OCI-LY3 (cell line): ENCODE data around the gene KAT8.

Experiments used
- H2AFZ ChIP-seq: fragments of 200-600, 300-600 bp; shearing (Covaris generic); 2 replicates; pipeline ENCODE4 v1.6.0; 2014; ENCODE audit warnings: antibody characterized with exemption, low read depth, low read length
- H3K27ac ChIP-seq: fragments of 200-600, 300-600 bp; sonication (generic); 2 replicates; pipeline ENCODE4 v1.5.1; 2014; ENCODE audit warnings: mild to moderate bottlenecking, low read length, moderate library complexity, mixed read lengths
- H3K27me3 ChIP-seq: fragments of 200-600, 300-600 bp; sonication (generic); 2 replicates; pipeline ENCODE4 v1.6.1; 2014; ENCODE audit warnings: low read depth, low read length, mixed read lengths
- H3K36me3 ChIP-seq: fragments of 200-600, 300-600 bp; sonication (generic); replicated peaks from 2 replicates; pipeline ENCODE3; 2014; ENCODE audit warnings: low read depth, low read length, mixed read lengths
- H3K4me1 ChIP-seq: fragments of 300-600, 200-600 bp; sonication (generic); 2 replicates; pipeline ENCODE4 v1.6.1; 2014; ENCODE audit warnings: low read length, mixed read lengths
- H3K4me2 ChIP-seq: fragments of 200-600, 300-600 bp; sonication (generic); 2 replicates; pipeline ENCODE4 v1.6.1; 2014; ENCODE audit warnings: low read length, mixed read lengths
- H3K4me3 ChIP-seq: fragments of 300-600, 200-600 bp; sonication (generic); 2 replicates; pipeline ENCODE4 v1.5.1; 2014; ENCODE audit warnings: antibody characterized with exemption, mild to moderate bottlenecking, low read length, moderate library complexity
- H3K79me2 ChIP-seq: fragments of 300-600, 200-600 bp; shearing (Covaris generic); 2 replicates; pipeline ENCODE4 v1.6.1; 2014; ENCODE audit warnings: mild to moderate bottlenecking, low read length, mixed read lengths
- H3K9ac ChIP-seq: fragments of 300-600, 200-600 bp; shearing (Covaris generic); 2 replicates; pipeline ENCODE4 v1.6.0; 2014; ENCODE audit warnings: mild to moderate bottlenecking, low read length, moderate library complexity
- H3K9me3 ChIP-seq: fragments of 200-600, 300-600 bp; shearing (Covaris generic); 2 replicates; pipeline ENCODE4 v1.6.1; 2014; ENCODE audit warnings: low read length, mixed read lengths; ENCODE audit not compliant: insufficient read depth
- H4K20me1 ChIP-seq: fragments of 200-600, 300-600 bp; sonication (generic); 2 replicates; pipeline ENCODE4 v1.6.1; 2016; ENCODE audit warnings: low read length, mixed read lengths; ENCODE audit not compliant: insufficient read depth
- EZH2phosphoT487 ChIP-seq: fragments of 200-600 bp; shearing (Covaris generic); IDR thresholded peaks from 2 replicates; pipeline ENCODE4 v1.6.1; 2018; ENCODE audit warnings: antibody characterized with exemption, mixed run types, low read depth
- TF ChIP-seq, protein P1 (sequence below): fragments of 200-600, 300-600 bp; sonication (generic); IDR thresholded peaks from 2 replicates; pipeline ENCODE4 v1.5.1; 2014; ENCODE audit warnings: antibody characterized with exemption, low read length, low read depth

Gene KAT8

DNA sequence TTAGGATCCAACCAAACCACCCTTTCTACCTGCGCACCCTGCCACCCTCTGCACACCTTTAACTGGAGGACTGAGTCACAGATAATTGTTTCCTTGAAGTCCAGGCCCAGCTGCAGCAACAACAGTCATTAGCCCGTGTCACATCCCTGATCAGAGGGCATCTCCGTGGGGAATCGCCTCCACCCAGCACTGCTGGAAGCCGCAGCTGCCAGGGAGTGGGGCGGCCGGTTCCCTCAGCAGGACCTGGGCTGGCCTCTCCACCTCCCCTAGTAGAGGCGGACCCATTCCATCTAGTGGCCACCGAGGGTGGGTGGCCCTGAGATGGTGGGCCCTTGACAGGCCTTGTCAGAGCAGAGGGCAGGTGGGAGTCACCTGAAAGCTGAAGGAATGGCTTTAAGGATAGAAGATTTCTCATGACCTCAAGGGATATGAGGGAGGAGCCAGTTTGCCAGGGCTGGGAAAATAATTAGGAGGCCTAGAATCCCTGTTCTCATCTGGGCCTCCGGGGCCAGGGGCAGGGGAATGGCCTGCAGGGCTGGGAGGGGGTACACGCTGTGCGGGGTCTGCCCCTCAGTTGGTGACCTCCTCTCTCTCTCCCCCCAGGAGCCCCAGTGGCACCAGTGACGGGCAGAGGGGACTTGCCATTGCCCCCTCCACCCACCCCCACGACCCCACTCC is 35.0 kb upstream of the KAT8 start:
- H3K36me3 ChIP-seq = peaks cover 34% of the 10 kb centered on the region
- H3K27me3 ChIP-seq = no peaks in the 10 kb centered on the region
- no peak overlapping the region for H2AFZ ChIP-seq
- H3K27ac ChIP-seq = no peak overlapping the region
- no peak overlapping the region for H3K4me3 ChIP-seq
- TF ChIP-seq, protein P1, sequence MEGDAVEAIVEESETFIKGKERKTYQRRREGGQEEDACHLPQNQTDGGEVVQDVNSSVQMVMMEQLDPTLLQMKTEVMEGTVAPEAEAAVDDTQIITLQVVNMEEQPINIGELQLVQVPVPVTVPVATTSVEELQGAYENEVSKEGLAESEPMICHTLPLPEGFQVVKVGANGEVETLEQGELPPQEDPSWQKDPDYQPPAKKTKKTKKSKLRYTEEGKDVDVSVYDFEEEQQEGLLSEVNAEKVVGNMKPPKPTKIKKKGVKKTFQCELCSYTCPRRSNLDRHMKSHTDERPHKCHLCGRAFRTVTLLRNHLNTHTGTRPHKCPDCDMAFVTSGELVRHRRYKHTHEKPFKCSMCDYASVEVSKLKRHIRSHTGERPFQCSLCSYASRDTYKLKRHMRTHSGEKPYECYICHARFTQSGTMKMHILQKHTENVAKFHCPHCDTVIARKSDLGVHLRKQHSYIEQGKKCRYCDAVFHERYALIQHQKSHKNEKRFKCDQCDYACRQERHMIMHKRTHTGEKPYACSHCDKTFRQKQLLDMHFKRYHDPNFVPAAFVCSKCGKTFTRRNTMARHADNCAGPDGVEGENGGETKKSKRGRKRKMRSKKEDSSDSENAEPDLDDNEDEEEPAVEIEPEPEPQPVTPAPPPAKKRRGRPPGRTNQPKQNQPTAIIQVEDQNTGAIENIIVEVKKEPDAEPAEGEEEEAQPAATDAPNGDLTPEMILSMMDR = no peak
- no peak for TF ChIP-seq EZH2phosphoT487
- H3K79me2 ChIP-seq = no peaks in the 10 kb centered on the region; the same call in 1 of the 2 replicates
- no peaks in the 10 kb centered on the region for H3K4me1 ChIP-seq
- no peak overlapping the region for H3K9ac ChIP-seq
- H4K20me1 ChIP-seq = peaks cover 3% of the 10 kb centered on the region; the same call in 1 of the 2 replicates
- no peaks in the 10 kb centered on the region for H3K9me3 ChIP-seq
- no peak overlapping the region for H3K4me2 ChIP-seq

DNA sequence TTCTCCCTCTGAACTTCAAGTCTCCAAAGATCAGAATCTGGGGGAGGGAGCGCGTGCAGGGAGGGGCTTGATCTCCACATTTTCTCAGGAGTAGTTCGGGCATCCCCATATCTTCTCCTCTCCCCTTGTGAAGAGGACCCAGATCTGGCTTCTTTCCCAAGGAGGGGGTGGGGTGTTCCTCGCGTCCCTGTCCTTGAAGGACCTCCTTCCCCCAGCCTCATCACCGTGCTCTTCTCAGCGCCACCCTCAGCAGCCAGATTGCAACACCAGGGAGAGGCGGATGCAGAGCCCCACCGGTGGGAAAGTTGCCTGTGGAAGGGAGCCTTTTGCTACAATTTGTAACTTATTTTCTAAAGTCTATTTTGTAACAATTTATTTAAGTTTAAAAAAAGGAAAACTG is 34.4 kb upstream of the KAT8 start:
- Histone ChIP-seq H3K27ac (no peak overlapping the region), H2AFZ (no peak overlapping the region), H3K27me3 (no peaks in the 10 kb centered on the region), H3K79me2 (no peaks in the 10 kb centered on the region; the same call in 1 of the 2 replicates), H3K4me3 (no peak overlapping the region), H4K20me1 (peaks cover 3% of the 10 kb centered on the region; the same call in 1 of the 2 replicates), H3K36me3 (peaks cover 28% of the 10 kb centered on the region), H3K4me1 (no peaks in the 10 kb centered on the region), H3K9ac (no peak overlapping the region), H3K4me2 (no peak overlapping the region), H3K9me3 (no peaks in the 10 kb centered on the region)
- no peak for TF ChIP-seq EZH2phosphoT487
- TF ChIP-seq, protein P1 = no peak

DNA sequence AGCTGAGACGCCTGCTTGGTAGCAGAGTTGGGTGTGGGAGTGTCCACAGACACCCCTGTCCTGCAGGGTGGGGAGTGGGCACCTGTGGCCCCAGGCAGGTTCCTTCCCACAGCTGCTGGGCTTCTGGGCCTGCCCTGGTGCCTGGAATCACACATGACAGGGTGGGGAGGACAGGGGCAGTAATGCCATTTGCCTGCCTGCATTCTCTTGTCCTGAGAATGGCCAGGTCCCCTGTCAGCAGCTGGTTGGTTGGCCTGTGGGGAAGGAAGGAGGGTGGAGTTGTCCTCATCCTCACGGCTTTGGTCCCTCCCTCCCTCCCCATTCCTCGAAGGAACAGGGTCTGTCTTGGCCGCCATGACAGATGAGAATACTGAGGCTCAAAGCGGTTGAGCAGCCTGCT is 33.9 kb upstream of the KAT8 start:
- TF ChIP-seq, protein P1 = no peak
- TF ChIP-seq EZH2phosphoT487 = no peak
- Histone ChIP-seq H4K20me1 (peaks cover 3% of the 10 kb centered on the region; the same call in 1 of the 2 replicates), H3K4me2 (no peak overlapping the region), H3K9me3 (no peaks in the 10 kb centered on the region), H3K4me3 (no peak overlapping the region), H3K27me3 (no peaks in the 10 kb centered on the region), H2AFZ (no peak overlapping the region), H3K9ac (no peak overlapping the region), H3K36me3 (peaks cover 24% of the 10 kb centered on the region), H3K27ac (no peak overlapping the region), H3K79me2 (no peaks in the 10 kb centered on the region; the same call in 1 of the 2 replicates), H3K4me1 (no peaks in the 10 kb centered on the region)

DNA sequence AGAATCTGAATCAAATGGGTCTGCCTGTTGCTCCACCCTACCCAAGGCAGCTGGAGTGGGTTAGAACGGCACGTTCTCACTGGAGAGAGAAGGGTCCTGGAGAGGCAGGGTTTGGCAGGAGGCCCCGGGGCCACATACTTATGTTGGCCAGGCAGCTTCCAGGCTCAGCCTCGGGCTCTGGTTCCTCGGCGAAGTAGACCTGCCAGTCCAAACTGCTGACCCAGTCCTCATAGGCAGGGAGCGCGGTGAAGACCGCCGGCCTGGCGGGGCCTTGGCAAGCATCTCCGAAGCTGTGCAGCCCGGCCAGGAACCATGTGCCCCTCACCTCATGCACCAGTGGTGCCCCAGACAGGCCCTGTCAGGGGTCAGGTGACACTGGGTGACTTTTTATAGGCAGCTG is 33.5 kb upstream of the KAT8 start:
- no peak overlapping the region for H3K4me3 ChIP-seq
- peaks cover 2% of the 10 kb centered on the region; the same call in 1 of the 2 replicates for H4K20me1 ChIP-seq
- no peak overlapping the region for H3K27ac ChIP-seq
- H2AFZ ChIP-seq = no peak overlapping the region
- TF ChIP-seq, protein P1 = no peak
- TF ChIP-seq EZH2phosphoT487 = no peak
- no peak overlapping the region for H3K4me2 ChIP-seq
- no peaks in the 10 kb centered on the region for H3K9me3 ChIP-seq
- no peaks in the 10 kb centered on the region for H3K27me3 ChIP-seq
- H3K9ac ChIP-seq = no peak overlapping the region
- no peaks in the 10 kb centered on the region for H3K4me1 ChIP-seq
- no peaks in the 10 kb centered on the region; the same call in 1 of the 2 replicates for H3K79me2 ChIP-seq
- H3K36me3 ChIP-seq = peaks cover 22% of the 10 kb centered on the region
